Testis (tissue), 2 donors: Measurements from ENCODE around the gene ZNF335.

Source experiments
- POLR2A ChIP-seq: fragments of 450-650 bp; IDR thresholded peaks from one replicate; pipeline ENCODE4 v1.6.1; 2017; ENCODE audit warnings: antibody characterized with exemption, mild to moderate bottlenecking, moderate library complexity
- TF ChIP-seq, protein P1 (sequence below), 3 experiments: fragments of 450-650 bp in 2 of 3; fragments of 200-600 bp in 1 of 3; sonication (generic) in 1 of 3; IDR thresholded peaks; one replicate each; pipeline ENCODE4 v1.5.1; 2016 to 2019; ENCODE audit warnings: antibody characterized with exemption in 3 of 3, mild to moderate bottlenecking in 2 of 3, moderate library complexity in 1 of 3

GRCh38 chr20:45958593-45958992 is 13.4 kb downstream of the ZNF335 start:
- TF ChIP-seq, protein P1, sequence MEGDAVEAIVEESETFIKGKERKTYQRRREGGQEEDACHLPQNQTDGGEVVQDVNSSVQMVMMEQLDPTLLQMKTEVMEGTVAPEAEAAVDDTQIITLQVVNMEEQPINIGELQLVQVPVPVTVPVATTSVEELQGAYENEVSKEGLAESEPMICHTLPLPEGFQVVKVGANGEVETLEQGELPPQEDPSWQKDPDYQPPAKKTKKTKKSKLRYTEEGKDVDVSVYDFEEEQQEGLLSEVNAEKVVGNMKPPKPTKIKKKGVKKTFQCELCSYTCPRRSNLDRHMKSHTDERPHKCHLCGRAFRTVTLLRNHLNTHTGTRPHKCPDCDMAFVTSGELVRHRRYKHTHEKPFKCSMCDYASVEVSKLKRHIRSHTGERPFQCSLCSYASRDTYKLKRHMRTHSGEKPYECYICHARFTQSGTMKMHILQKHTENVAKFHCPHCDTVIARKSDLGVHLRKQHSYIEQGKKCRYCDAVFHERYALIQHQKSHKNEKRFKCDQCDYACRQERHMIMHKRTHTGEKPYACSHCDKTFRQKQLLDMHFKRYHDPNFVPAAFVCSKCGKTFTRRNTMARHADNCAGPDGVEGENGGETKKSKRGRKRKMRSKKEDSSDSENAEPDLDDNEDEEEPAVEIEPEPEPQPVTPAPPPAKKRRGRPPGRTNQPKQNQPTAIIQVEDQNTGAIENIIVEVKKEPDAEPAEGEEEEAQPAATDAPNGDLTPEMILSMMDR (IDR thresholded peaks at IDR 0.05), result no peak
- no peak for TF ChIP-seq POLR2A
